Measurements from ENCODE around the gene CTDNEP1.

Gene CTDNEP1

DNA sequence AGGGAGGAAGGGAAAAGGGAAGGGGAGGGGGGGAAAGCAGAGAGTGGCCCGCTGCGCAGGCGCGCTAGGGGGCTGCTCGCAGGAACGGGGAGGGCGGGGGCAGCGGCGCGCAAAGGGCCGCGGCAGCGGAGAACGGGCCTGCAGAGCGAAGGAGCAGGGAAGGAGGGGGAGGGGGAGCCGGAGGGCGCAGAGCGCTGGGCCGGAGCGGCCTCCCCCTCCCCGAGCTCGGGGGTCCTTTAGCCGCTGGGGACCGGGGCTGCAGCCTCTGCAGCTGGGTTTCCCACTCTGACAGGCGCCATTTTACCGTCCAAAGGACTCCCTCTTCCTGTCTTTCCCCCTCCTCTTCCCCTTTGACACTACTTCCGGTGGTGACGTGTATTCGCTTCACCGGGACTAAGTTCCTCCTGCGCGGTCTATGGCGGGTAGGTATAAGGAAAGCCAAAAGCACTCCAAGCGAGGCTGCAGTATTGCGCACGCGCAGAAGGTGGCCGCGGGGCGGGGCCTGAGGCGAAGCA is at the start of gene CTDNEP1:
Gene CTDNEP1 (minus strand): TSS at position 74 of the 515 bp plus-strand sequence. CDS start 438 bp downstream, outside the sequence.
- peak; percentile 100 for DNase-seq (ENCODE audit: low read depth)
- peak within 1 kb of the TSS; percentile 96 for H3K4me3 ChIP-seq (ENCODE audit: low read depth, low read length)
- TF ChIP-seq, protein P1, sequence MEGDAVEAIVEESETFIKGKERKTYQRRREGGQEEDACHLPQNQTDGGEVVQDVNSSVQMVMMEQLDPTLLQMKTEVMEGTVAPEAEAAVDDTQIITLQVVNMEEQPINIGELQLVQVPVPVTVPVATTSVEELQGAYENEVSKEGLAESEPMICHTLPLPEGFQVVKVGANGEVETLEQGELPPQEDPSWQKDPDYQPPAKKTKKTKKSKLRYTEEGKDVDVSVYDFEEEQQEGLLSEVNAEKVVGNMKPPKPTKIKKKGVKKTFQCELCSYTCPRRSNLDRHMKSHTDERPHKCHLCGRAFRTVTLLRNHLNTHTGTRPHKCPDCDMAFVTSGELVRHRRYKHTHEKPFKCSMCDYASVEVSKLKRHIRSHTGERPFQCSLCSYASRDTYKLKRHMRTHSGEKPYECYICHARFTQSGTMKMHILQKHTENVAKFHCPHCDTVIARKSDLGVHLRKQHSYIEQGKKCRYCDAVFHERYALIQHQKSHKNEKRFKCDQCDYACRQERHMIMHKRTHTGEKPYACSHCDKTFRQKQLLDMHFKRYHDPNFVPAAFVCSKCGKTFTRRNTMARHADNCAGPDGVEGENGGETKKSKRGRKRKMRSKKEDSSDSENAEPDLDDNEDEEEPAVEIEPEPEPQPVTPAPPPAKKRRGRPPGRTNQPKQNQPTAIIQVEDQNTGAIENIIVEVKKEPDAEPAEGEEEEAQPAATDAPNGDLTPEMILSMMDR (conservative IDR thresholded peaks at IDR 0.05; ENCODE audit: low read depth, low read length), result no peak

GRCh38 chr17:7296189-7296861 is 44.8 kb upstream of the CTDNEP1 start:
- H3K4me3 ChIP-seq (ENCODE audit: low read depth, low read length), result peak overlapping the region; percentile 29
- DNase-seq (ENCODE audit: low read depth), result peak; percentile 78
- TF ChIP-seq, protein P1 (conservative IDR thresholded peaks at IDR 0.05; ENCODE audit: low read depth, low read length), result peak; percentile 67

- TF ChIP-seq, protein P1 (conservative IDR thresholded peaks at IDR 0.05; ENCODE audit: low read depth, low read length), result no peak
- H3K4me3 ChIP-seq (ENCODE audit: low read depth, low read length), result no peak overlapping the region
- no peak for DNase-seq (ENCODE audit: low read depth)
Observed at GRCh38 chr17:7295230-7296180, 44.0 kb upstream of the CTDNEP1 start.

- TF ChIP-seq, protein P1 (conservative IDR thresholded peaks at IDR 0.05; ENCODE audit: low read depth, low read length), result no peak
- DNase-seq (ENCODE audit: low read depth), result peak; percentile 19
- peak within 1 kb of the TSS; percentile 14 for H3K4me3 ChIP-seq (ENCODE audit: low read depth, low read length)
Observed at GRCh38 chr17:7294614-7295153, 43.1 kb upstream of the CTDNEP1 start, which contains the start of gene YBX2. TSS of gene YBX2 (minus strand) at chr17:7294639. CDS start at chr17:7294500, 139 bp downstream.

DNA sequence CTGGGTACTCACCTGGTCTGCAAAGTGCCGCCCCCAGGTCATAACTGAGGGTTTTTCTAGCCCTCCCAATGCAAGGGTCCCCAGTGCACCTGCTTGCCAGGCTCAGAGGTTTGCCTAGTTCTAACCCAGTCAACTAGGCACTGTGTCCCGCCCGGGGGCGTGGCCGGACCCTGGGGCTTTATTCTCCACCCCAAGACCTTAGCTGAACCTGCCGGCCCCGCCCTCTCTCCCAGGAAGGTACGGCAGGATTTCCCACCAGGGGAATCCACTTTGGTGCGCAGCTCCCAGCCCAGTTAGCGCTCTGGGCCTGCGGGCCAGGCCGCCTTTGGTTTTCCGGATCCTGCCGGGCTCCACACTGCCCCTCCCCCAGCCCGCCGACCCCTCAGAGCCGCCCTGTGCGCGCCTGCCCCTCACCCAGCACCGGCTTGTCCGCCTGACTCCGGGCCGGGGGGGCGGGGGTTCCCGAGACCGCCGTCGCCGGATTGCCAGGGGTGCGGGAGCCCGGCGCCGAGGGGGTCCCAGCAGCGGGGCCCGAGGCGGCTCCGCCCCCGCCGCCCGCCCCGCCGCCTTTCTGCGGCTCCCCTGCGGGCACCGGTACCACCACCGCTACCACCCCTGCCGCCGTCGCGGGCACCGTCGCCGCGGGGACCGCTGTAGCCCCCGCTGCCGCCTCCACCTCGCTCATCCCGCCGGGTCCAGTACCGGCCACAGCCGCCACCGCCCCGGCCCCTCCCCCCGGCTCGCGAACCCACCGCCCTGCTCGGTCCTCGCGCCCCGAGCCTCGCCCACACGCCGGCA is 42.5 kb upstream of the CTDNEP1 start:
- no peak for DNase-seq (ENCODE audit: low read depth)
- no peak overlapping the region for H3K4me3 ChIP-seq (ENCODE audit: low read depth, low read length)
- TF ChIP-seq, protein P1 (conservative IDR thresholded peaks at IDR 0.05; ENCODE audit: low read depth, low read length), result no peak

- H3K4me3 ChIP-seq (ENCODE audit: low read depth, low read length), result no peak overlapping the region
- TF ChIP-seq, protein P1 (conservative IDR thresholded peaks at IDR 0.05; ENCODE audit: low read depth, low read length), result no peak
- no peak for DNase-seq (ENCODE audit: low read depth)
Observed at GRCh38 chr17:7293159-7293558, 41.6 kb upstream of the CTDNEP1 start.
